ENCODE data around the gene C2orf68.

C2orf68 gene

DNA sequence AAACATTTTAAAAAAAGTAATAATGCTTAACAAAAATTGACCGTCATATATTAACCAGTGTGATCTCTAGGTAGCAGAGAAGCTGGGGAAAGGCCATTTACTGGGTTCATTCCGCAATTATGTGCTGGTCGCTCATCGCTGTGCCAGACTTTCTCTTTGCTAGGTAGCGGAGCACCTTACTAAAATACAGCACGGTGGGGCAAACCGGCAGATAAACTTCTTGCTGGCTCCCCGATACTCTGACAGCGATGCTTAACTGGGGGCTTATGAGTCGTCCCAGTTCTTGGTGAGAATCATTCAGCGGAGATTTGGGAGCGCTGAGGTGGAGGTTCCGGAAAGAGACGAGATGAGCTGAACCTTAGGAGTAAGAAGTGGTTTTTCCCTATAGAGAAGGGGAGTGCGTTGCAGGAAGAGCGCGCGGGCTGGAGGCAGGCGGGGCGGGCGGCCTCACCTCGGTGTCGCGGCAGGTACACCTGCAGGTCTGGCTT is 605 bp downstream of the C2orf68 start:
- peak; percentile 31 for ATAC-seq
- TF ChIP-seq, protein P1, sequence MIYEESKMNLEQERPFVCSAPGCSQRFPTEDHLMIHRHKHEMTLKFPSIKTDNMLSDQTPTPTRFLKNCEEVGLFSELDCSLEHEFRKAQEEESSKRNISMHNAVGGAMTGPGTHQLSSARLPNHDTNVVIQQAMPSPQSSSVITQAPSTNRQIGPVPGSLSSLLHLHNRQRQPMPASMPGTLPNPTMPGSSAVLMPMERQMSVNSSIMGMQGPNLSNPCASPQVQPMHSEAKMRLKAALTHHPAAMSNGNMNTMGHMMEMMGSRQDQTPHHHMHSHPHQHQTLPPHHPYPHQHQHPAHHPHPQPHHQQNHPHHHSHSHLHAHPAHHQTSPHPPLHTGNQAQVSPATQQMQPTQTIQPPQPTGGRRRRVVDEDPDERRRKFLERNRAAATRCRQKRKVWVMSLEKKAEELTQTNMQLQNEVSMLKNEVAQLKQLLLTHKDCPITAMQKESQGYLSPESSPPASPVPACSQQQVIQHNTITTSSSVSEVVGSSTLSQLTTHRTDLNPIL (CRISPR knock-in tag; IDR thresholded peaks at IDR 0.05; ENCODE audit: low read depth): no peak
- TF ChIP-seq GLIS3 (CRISPR knock-in tag; IDR thresholded peaks at IDR 0.05) (no peak), SNAI2 (CRISPR knock-in tag; IDR thresholded peaks at IDR 0.05) (no peak), ISL1 (CRISPR knock-in tag; IDR thresholded peaks at IDR 0.05) (no peak), ESRRG (CRISPR knock-in tag; IDR thresholded peaks at IDR 0.05) (no peak), PPARA (CRISPR knock-in tag; IDR thresholded peaks at IDR 0.05; ENCODE audit: borderline replicate concordance) (no peak), ZNF565 (CRISPR knock-in tag; conservative IDR thresholded peaks at IDR 0.05; ENCODE audit: low read depth) (no peak), ZNF70 (CRISPR knock-in tag; IDR thresholded peaks at IDR 0.05) (no peak), RARB (CRISPR knock-in tag; IDR thresholded peaks at IDR 0.05) (no peak), TOX (CRISPR knock-in tag; IDR thresholded peaks at IDR 0.05; ENCODE audit: borderline replicate concordance) (no peak), ZC3H10 (CRISPR knock-in tag; IDR thresholded peaks at IDR 0.05) (no peak), ZFP30 (CRISPR knock-in tag; IDR thresholded peaks at IDR 0.05) (no peak), PATZ1 (CRISPR knock-in tag; IDR thresholded peaks at IDR 0.05; ENCODE audit: borderline replicate concordance) (no peak)
- TF ChIP-seq, protein P2, sequence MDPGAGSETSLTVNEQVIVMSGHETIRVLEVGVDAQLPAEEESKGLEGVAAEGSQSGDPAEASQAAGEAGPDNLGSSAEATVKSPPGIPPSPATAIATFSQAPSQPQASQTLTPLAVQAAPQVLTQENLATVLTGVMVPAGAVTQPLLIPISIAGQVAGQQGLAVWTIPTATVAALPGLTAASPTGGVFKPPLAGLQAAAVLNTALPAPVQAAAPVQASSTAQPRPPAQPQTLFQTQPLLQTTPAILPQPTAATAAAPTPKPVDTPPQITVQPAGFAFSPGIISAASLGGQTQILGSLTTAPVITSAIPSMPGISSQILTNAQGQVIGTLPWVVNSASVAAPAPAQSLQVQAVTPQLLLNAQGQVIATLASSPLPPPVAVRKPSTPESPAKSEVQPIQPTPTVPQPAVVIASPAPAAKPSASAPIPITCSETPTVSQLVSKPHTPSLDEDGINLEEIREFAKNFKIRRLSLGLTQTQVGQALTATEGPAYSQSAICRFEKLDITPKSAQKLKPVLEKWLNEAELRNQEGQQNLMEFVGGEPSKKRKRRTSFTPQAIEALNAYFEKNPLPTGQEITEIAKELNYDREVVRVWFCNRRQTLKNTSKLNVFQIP (CRISPR knock-in tag; IDR thresholded peaks at IDR 0.05; ENCODE audit: borderline replicate concordance, low read depth): no peak

- no peak for ATAC-seq
Measured at GRCh38 chr2:85607268-85608215, 4.3 kb downstream of the C2orf68 start.

More at GRCh38 chr2:85607268-85608215, 4.3 kb downstream of the C2orf68 start:
- no peak for TF ChIP-seq ZNF70 (CRISPR knock-in tag; IDR thresholded peaks at IDR 0.05)
- no peak for TF ChIP-seq ZNF8 (CRISPR knock-in tag; IDR thresholded peaks at IDR 0.05)
- TF ChIP-seq, protein P3, sequence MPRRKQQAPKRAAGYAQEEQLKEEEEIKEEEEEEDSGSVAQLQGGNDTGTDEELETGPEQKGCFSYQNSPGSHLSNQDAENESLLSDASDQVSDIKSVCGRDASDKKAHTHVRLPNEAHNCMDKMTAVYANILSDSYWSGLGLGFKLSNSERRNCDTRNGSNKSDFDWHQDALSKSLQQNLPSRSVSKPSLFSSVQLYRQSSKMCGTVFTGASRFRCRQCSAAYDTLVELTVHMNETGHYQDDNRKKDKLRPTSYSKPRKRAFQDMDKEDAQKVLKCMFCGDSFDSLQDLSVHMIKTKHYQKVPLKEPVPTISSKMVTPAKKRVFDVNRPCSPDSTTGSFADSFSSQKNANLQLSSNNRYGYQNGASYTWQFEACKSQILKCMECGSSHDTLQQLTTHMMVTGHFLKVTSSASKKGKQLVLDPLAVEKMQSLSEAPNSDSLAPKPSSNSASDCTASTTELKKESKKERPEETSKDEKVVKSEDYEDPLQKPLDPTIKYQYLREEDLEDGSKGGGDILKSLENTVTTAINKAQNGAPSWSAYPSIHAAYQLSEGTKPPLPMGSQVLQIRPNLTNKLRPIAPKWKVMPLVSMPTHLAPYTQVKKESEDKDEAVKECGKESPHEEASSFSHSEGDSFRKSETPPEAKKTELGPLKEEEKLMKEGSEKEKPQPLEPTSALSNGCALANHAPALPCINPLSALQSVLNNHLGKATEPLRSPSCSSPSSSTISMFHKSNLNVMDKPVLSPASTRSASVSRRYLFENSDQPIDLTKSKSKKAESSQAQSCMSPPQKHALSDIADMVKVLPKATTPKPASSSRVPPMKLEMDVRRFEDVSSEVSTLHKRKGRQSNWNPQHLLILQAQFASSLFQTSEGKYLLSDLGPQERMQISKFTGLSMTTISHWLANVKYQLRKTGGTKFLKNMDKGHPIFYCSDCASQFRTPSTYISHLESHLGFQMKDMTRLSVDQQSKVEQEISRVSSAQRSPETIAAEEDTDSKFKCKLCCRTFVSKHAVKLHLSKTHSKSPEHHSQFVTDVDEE (CRISPR knock-in tag; IDR thresholded peaks at IDR 0.05): no peak
- TF ChIP-seq TCF4 (CRISPR knock-in tag; IDR thresholded peaks at IDR 0.05; ENCODE audit: borderline replicate concordance): no peak
- no peak for TF ChIP-seq RARB (CRISPR knock-in tag; IDR thresholded peaks at IDR 0.05)
- no peak for TF ChIP-seq BACH2 (CRISPR knock-in tag; IDR thresholded peaks at IDR 0.05; ENCODE audit: borderline replicate concordance)
- TF ChIP-seq PPARA (CRISPR knock-in tag; IDR thresholded peaks at IDR 0.05; ENCODE audit: borderline replicate concordance): no peak
- TF ChIP-seq, protein P1 (CRISPR knock-in tag; IDR thresholded peaks at IDR 0.05; ENCODE audit: low read depth): no peak
- no peak for TF ChIP-seq CSRNP3 (CRISPR knock-in tag; IDR thresholded peaks at IDR 0.05)
- no peak for TF ChIP-seq ZNF565 (CRISPR knock-in tag; conservative IDR thresholded peaks at IDR 0.05; ENCODE audit: low read depth)
- no peak for TF ChIP-seq SNAI2 (CRISPR knock-in tag; IDR thresholded peaks at IDR 0.05)
- no peak for TF ChIP-seq CSDC2 (CRISPR knock-in tag; IDR thresholded peaks at IDR 0.05)

Data from SK-N-SH treated with all-trans-retinoic acid at 6 μM for 48 hours (cell line).